Activated CD8-positive, alpha-beta memory T cell treated with anti-CD3 and anti-CD28 coated beads, Interleukin-2, amount 10 ng/mL, durations not matched to agents 7 days and 5 days (primary cell): ENCODE data around the gene TIA1. TPM values are rescaled to one million over a fixed set of nuclear protein-coding genes. Genes with fewer than 3 reads are reported as not detected.
"Not testable (repeated sequence)": the region's sequence is repeated elsewhere in the genome, so short reads cannot be mapped to it uniquely, and the experiment has no call there.

Experiments used
- ATAC-seq: fragments of 150-1000 bp; cut with Tn5 transposase; one replicate; pipeline ENCODE4 v1.10.0; 2021; ENCODE audit warnings: moderate library complexity
- CTCF ChIA-PET: fragments of 350-600 bp; sonication (Branson Sonifier 250); formaldehyde crosslinking; loops from one replicate; lab custom pipeline; 2021; ENCODE audit warnings: antibody characterized with exemption; lab: Charles Lee
- DNase-seq: peaks from one replicate; pipeline ENCODE4 v3.0.0-alpha.2; 2020
- H3K27ac Mint-ChIP-seq: one replicate; pipeline ENCODE4 v1.8.0; 2021; ENCODE audit warnings: mild to moderate bottlenecking, mixed read lengths
- H3K27me3 Mint-ChIP-seq: one replicate; pipeline ENCODE4 v1.8.0; 2021; ENCODE audit warnings: mixed read lengths
- H3K36me3 Mint-ChIP-seq: one replicate; pipeline ENCODE4 v1.8.0; 2021; ENCODE audit warnings: mild to moderate bottlenecking, mixed read lengths
- H3K4me1 Mint-ChIP-seq: one replicate; pipeline ENCODE4 v1.8.0; 2021; ENCODE audit warnings: mixed read lengths
- H3K4me3 Mint-ChIP-seq: one replicate; pipeline ENCODE4 v1.8.0; 2021; ENCODE audit warnings: mild to moderate bottlenecking, moderate library complexity, mixed read lengths
- H3K9me3 Mint-ChIP-seq: one replicate; pipeline ENCODE4 v1.8.0; 2022; ENCODE audit warnings: low read depth, mixed read lengths
- total RNA-seq, 2 experiments: library from RNA; stranded (reverse); gene quantifications; one replicate each; pipeline ENCODE4 v1.2.3, GENCODE V29; 2021

The TIA1 gene
- total RNA-seq, 2 experiments from 2014 or later: 131 to 151 TPM

- no peaks in the 10 kb centered on the region for H3K4me1 Mint-ChIP-seq
- H3K9me3 Mint-ChIP-seq: no peaks in the 10 kb centered on the region
- ATAC-seq: no peak
- H3K4me3 Mint-ChIP-seq: no peak overlapping the region
- H3K36me3 Mint-ChIP-seq: no peaks in the 10 kb centered on the region
- no peak for DNase-seq
- H3K27me3 Mint-ChIP-seq: no peaks in the 10 kb centered on the region
- no peak overlapping the region for H3K27ac Mint-ChIP-seq
- CTCF ChIA-PET: no interaction called here
Measured at GRCh38 chr2:70203086-70203485, 45.3 kb downstream of the TIA1 start.

- no peak for ATAC-seq
- no peaks in the 10 kb centered on the region for H3K9me3 Mint-ChIP-seq
- no peak for DNase-seq
- no peaks in the 10 kb centered on the region for H3K4me1 Mint-ChIP-seq
- no peaks in the 10 kb centered on the region for H3K27me3 Mint-ChIP-seq
- no peak overlapping the region for H3K4me3 Mint-ChIP-seq
- no peak overlapping the region for H3K27ac Mint-ChIP-seq
- CTCF ChIA-PET: no interaction called here
- H3K36me3 Mint-ChIP-seq: no peaks in the 10 kb centered on the region
Measured at GRCh38 chr2:70202236-70202806, 46.1 kb downstream of the TIA1 start.

GRCh38 chr2:70201831-70202230 lies 46.6 kb downstream of the TIA1 start:
- DNase-seq (no peak), ATAC-seq (no peak)
- Mint-ChIP-seq H3K9me3 (no peaks in the 10 kb centered on the region), H3K27me3 (no peaks in the 10 kb centered on the region), H3K36me3 (no peaks in the 10 kb centered on the region), H3K4me1 (no peaks in the 10 kb centered on the region), H3K4me3 (no peak overlapping the region), H3K27ac (no peak overlapping the region)
- CTCF ChIA-PET: no interaction called here

GRCh38 chr2:70201225-70201768 lies 47.1 kb downstream of the TIA1 start:
- CTCF ChIA-PET: interaction anchor here (1.6 kb wide), 1 partner anchor 10 kb away, joined by 6 read pairs; the partner anchor contains the start of gene C2orf42

GRCh38 chr2:70199320-70199864 lies 49.0 kb downstream of the TIA1 start:
- Mint-ChIP-seq H3K4me1 (no peaks in the 10 kb centered on the region), H3K36me3 (no peaks in the 10 kb centered on the region), H3K27me3 (peaks cover 3% of the 10 kb centered on the region), H3K27ac (no peak overlapping the region), H3K4me3 (no peak overlapping the region), H3K9me3 (no peaks in the 10 kb centered on the region)
- peak; percentile 31 for DNase-seq
- ATAC-seq: no peak
- CTCF ChIA-PET: no interaction called here

More at GRCh38 chr2:70201225-70201768, 47.1 kb downstream of the TIA1 start:
- Mint-ChIP-seq H3K9me3 (no peaks in the 10 kb centered on the region), H3K27me3 (no peaks in the 10 kb centered on the region), H3K4me1 (no peaks in the 10 kb centered on the region), H3K36me3 (no peaks in the 10 kb centered on the region), H3K27ac (no peak overlapping the region), H3K4me3 (no peak overlapping the region)
- DNase-seq: peak; percentile 9
- no peak for ATAC-seq

GRCh38 chr2:70192516-70192915 lies 55.9 kb downstream of the TIA1 start:
- H3K36me3 Mint-ChIP-seq: peaks cover 5% of the 10 kb centered on the region
- no peak overlapping the region for H3K4me3 Mint-ChIP-seq
- H3K4me1 Mint-ChIP-seq: peaks cover 20% of the 10 kb centered on the region
- ATAC-seq (no peak), DNase-seq (no peak)
- CTCF ChIA-PET: no interaction called here
- peaks cover 3% of the 10 kb centered on the region for H3K27me3 Mint-ChIP-seq
- H3K27ac Mint-ChIP-seq: no peak overlapping the region
- no peaks in the 10 kb centered on the region for H3K9me3 Mint-ChIP-seq

GRCh38 chr2:70191244-70191735 lies 57.1 kb downstream of the TIA1 start:
- Mint-ChIP-seq H3K4me1 (peaks cover 20% of the 10 kb centered on the region), H3K4me3 (peak overlapping the region; percentile 88), H3K36me3 (peaks cover 5% of the 10 kb centered on the region), H3K27me3 (peaks cover 3% of the 10 kb centered on the region), H3K27ac (peak overlapping the region; percentile 93), H3K9me3 (no peaks in the 10 kb centered on the region)
- ATAC-seq: no peak
- CTCF ChIA-PET: interaction anchor here (0.8 to 2.9 kb wide), 12 partner anchors 10 to 279 kb away, joined by 3 to 14 read pairs (median 3); partner anchors contain the start of genes FAM136A, MXD1, PCYOX1 and SNRPG
- no peak for DNase-seq

- peak; percentile 88 for ATAC-seq
- Mint-ChIP-seq H3K4me1 (peaks cover 20% of the 10 kb centered on the region), H3K27me3 (no peaks in the 10 kb centered on the region), H3K4me3 (peak within 1 kb of the TSS; percentile 88), H3K36me3 (peaks cover 5% of the 10 kb centered on the region), H3K9me3 (no peaks in the 10 kb centered on the region), H3K27ac (peak within 1 kb of the TSS; percentile 93)
- CTCF ChIA-PET: interaction anchor here (0.8 to 2.9 kb wide), 13 partner anchors 10 to 278 kb away, joined by 3 to 14 read pairs (median 3); partner anchors contain the start of genes FAM136A, MXD1, PCYOX1 and SNRPG
- DNase-seq: peak; percentile 97
Measured at GRCh38 chr2:70190418-70191243, 57.8 kb downstream of the TIA1 start, which contains the start of gene C2orf42. C2orf42 (minus strand) TSS chr2:70191019; CDS start chr2:70181985, 9,034 bp downstream.

- H3K27ac Mint-ChIP-seq: no peak overlapping the region
- ATAC-seq: no peak
- no peaks in the 10 kb centered on the region for H3K9me3 Mint-ChIP-seq
Measured at GRCh38 chr2:70188460-70188859, 60.0 kb downstream of the TIA1 start.

GRCh38 chr2:70187170-70187569 lies 61.3 kb downstream of the TIA1 start:
- H3K27me3 Mint-ChIP-seq, H3K27ac Mint-ChIP-seq, ATAC-seq, H3K36me3 Mint-ChIP-seq, H3K4me3 Mint-ChIP-seq, H3K9me3 Mint-ChIP-seq, CTCF ChIA-PET, DNase-seq: not testable (repeated sequence)
- H3K4me1 Mint-ChIP-seq: peaks cover 23% of the 10 kb centered on the region

More at GRCh38 chr2:70188460-70188859, 60.0 kb downstream of the TIA1 start:
- CTCF ChIA-PET: interaction anchor here (1.1 to 2.4 kb wide), 3 partner anchors 11 to 274 kb away, joined by 4 to 6 read pairs (median 4); partner anchors contain the start of gene MXD1
- Mint-ChIP-seq H3K4me1 (peaks cover 20% of the 10 kb centered on the region), H3K4me3 (no peak overlapping the region), H3K27me3 (no peaks in the 10 kb centered on the region), H3K36me3 (peaks cover 5% of the 10 kb centered on the region)
- DNase-seq: no peak

GRCh38 chr2:70182689-70183088 lies 65.7 kb downstream of the TIA1 start:
- Mint-ChIP-seq H3K36me3 (peaks cover 8% of the 10 kb centered on the region), H3K4me3 (no peak overlapping the region), H3K27me3 (no peaks in the 10 kb centered on the region), H3K4me1 (peaks cover 13% of the 10 kb centered on the region), H3K9me3 (no peaks in the 10 kb centered on the region), H3K27ac (no peak overlapping the region)
- DNase-seq (no peak), ATAC-seq (no peak)
- CTCF ChIA-PET: interaction anchor here (1.1 kb wide), 1 partner anchor 39 kb away, joined by 3 read pairs; no protein-coding TSS in a partner anchor

- CTCF ChIA-PET: no interaction called here
- Mint-ChIP-seq H3K27me3 (no peaks in the 10 kb centered on the region), H3K9me3 (no peaks in the 10 kb centered on the region), H3K4me1 (peaks cover 13% of the 10 kb centered on the region), H3K36me3 (peaks cover 13% of the 10 kb centered on the region), H3K27ac (peak overlapping the region; percentile 11), H3K4me3 (no peak overlapping the region)
- ATAC-seq (no peak), DNase-seq (peak; percentile 43)
Measured at GRCh38 chr2:70181363-70181956, 67.0 kb downstream of the TIA1 start.
